Ishikawa (cell line): ENCODE measurements around the gene ATXN1.

ENCODE experiments used
- EP300 ChIP-seq: IDR thresholded peaks from 2 replicates; pipeline ENCODE4 v1.6.1; 2012; ENCODE audit warnings: borderline replicate concordance
- YY1 ChIP-seq: IDR thresholded peaks from 2 replicates; pipeline ENCODE4 v1.6.1; 2012; ENCODE audit warnings: low read depth
- TF ChIP-seq, protein P1 (sequence below): IDR thresholded peaks from 2 replicates; pipeline ENCODE4 v1.6.1; 2012

DNA sequence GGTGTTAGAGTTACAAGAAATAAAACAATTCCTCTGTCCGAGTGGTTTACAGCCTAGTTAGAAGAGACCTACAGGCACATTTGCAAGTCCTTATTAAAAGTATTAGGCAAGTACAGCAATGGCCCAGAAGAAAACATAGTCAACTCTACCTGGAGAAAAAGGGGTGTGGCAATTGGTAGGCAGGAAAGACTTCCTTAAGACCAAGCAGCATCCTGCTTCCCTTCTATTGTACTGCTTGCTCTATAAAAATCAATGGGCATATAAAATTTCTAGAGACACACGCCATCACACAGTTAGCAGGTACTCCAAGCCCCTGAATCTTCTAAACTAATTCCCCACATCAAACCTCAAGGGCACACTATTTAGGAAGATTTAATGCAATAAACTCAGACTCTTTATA, 185.6 kb downstream of the ATXN1 start:
- TF ChIP-seq YY1 (no peak), EP300 (no peak)
- TF ChIP-seq, protein P1, sequence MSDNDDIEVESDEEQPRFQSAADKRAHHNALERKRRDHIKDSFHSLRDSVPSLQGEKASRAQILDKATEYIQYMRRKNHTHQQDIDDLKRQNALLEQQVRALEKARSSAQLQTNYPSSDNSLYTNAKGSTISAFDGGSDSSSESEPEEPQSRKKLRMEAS: no peak
